Karpas-422 (cell line): ENCODE results near the gene CDC42EP4. TPM values are rescaled to one million over a fixed set of nuclear protein-coding genes. Genes with fewer than 3 reads are reported as not detected.

Experiments used
- DNase-seq: peaks from one replicate; pipeline ENCODE4 v3.0.0-alpha.2; 2015
- H2AFZ ChIP-seq: fragments of 200-600 bp; sonication (generic); 2 replicates; pipeline ENCODE4 v1.6.1; 2014; ENCODE audit warnings: antibody characterized with exemption, low read length, mixed read lengths
- H3K27ac ChIP-seq: fragments of 200-600 bp; sonication (generic); 2 replicates; pipeline ENCODE4 v1.5.1; 2014; ENCODE audit warnings: mild to moderate bottlenecking, low read length, moderate library complexity
- H3K27me3 ChIP-seq: fragments of 200-600 bp; sonication (generic); 2 replicates; pipeline ENCODE4 v1.6.1; 2014; ENCODE audit warnings: low read length, mixed read lengths
- H3K36me3 ChIP-seq: fragments of 200-600 bp; sonication (generic); 2 replicates; pipeline ENCODE4 v1.6.1; 2014; ENCODE audit warnings: low read length, mixed read lengths; ENCODE audit not compliant: insufficient read depth
- H3K4me1 ChIP-seq: fragments of 200-600 bp; sonication (generic); 2 replicates; pipeline ENCODE4 v1.6.1; 2014; ENCODE audit warnings: mild to moderate bottlenecking, low read length, mixed read lengths
- H3K4me2 ChIP-seq: fragments of 200-600 bp; sonication (generic); 2 replicates; pipeline ENCODE4 v1.6.1; 2014; ENCODE audit warnings: low read length, low read depth, mild to moderate bottlenecking; ENCODE audit not compliant: poor library complexity, severe bottlenecking
- H3K4me3 ChIP-seq: fragments of 200-600 bp; sonication (generic); 2 replicates; pipeline ENCODE4 v1.5.1; 2014; ENCODE audit warnings: mild to moderate bottlenecking, antibody characterized with exemption, low read length, mixed read lengths
- H3K79me2 ChIP-seq: fragments of 200-600 bp; sonication (generic); 2 replicates; pipeline ENCODE4 v1.6.1; 2014; ENCODE audit warnings: mild to moderate bottlenecking, low read length, mixed read lengths
- H3K9ac ChIP-seq: fragments of 200-600 bp; sonication (generic); 2 replicates; pipeline ENCODE4 v1.6.0; 2014; ENCODE audit warnings: low read length
- H3K9me2 ChIP-seq: fragments of 200-600 bp; sonication (generic), shearing (Covaris generic); replicated peaks from 2 replicates; pipeline ENCODE4 v1.6.0; 2014; ENCODE audit warnings: mild to moderate bottlenecking, low read length, moderate library complexity; ENCODE audit not compliant: insufficient read depth
- H3K9me3 ChIP-seq: fragments of 300-700, 200-600 bp; sonication (generic); 2 replicates; pipeline ENCODE4 v1.6.1; 2014; ENCODE audit warnings: low read length, mixed read lengths
- H4K20me1 ChIP-seq: fragments of 200-600 bp; sonication (generic); 2 replicates; pipeline ENCODE4 v1.6.1; 2014; ENCODE audit warnings: mild to moderate bottlenecking, antibody characterized with exemption, low read length, low read depth; ENCODE audit not compliant: insufficient read depth
- total RNA-seq: library from RNA; depleted of rRNA; stranded (reverse); fragments of >200 nt; shearing (Covaris generic); gene quantifications from 2 replicates; pipeline ENCODE4 v1.2.3, GENCODE V29; 2014; ENCODE audit warnings: low replicate concordance; rRNA removed

Gene CDC42EP4
- not detected in 2 replicates for total RNA-seq

GRCh38 chr17:73311781-73312641 is at the start of gene CDC42EP4:
Gene CDC42EP4, minus strand, starts transcription at chr17:73312001. Its CDS starts 25,501 bp downstream, at chr17:73286500.
- H3K36me3 ChIP-seq = no peaks in the 10 kb centered on the region
- no peaks in the 10 kb centered on the region for H4K20me1 ChIP-seq
- H3K27me3 ChIP-seq = no peaks in the 10 kb centered on the region
- no peak within 1 kb of the TSS for H3K27ac ChIP-seq
- no peak within 1 kb of the TSS for H3K9ac ChIP-seq
- DNase-seq = no peak
- no peak within 1 kb of the TSS for H3K4me3 ChIP-seq
- H3K4me1 ChIP-seq = peaks cover 6% of the 10 kb centered on the region
- H3K4me2 ChIP-seq = no peak within 1 kb of the TSS
- H2AFZ ChIP-seq = no peak within 1 kb of the TSS
- no peaks in the 10 kb centered on the region for H3K9me2 ChIP-seq
- H3K9me3 ChIP-seq = no peaks in the 10 kb centered on the region
- H3K79me2 ChIP-seq = no peaks in the 10 kb centered on the region

GRCh38 chr17:73360961-73361761 is 49.4 kb upstream of the CDC42EP4 start:
- H3K79me2 ChIP-seq = no peaks in the 10 kb centered on the region
- no peaks in the 10 kb centered on the region for H4K20me1 ChIP-seq

GRCh38 chr17:73359987-73360410 is 48.2 kb upstream of the CDC42EP4 start:
- Histone ChIP-seq H2AFZ (no peak overlapping the region), H3K27ac (no peak overlapping the region), H3K36me3 (no peaks in the 10 kb centered on the region), H3K9me3 (no peaks in the 10 kb centered on the region), H3K27me3 (no peaks in the 10 kb centered on the region), H4K20me1 (no peaks in the 10 kb centered on the region), H3K4me1 (peaks cover 9% of the 10 kb centered on the region), H3K4me3 (no peak overlapping the region), H3K9ac (no peak overlapping the region), H3K4me2 (no peak overlapping the region), H3K9me2 (no peaks in the 10 kb centered on the region), H3K79me2 (no peaks in the 10 kb centered on the region)
- no peak for DNase-seq

More at GRCh38 chr17:73360961-73361761, 49.4 kb upstream of the CDC42EP4 start:
- H3K27me3 ChIP-seq = no peaks in the 10 kb centered on the region
- H3K27ac ChIP-seq = no peak overlapping the region
- no peak for DNase-seq
- H2AFZ ChIP-seq = no peak overlapping the region
- no peaks in the 10 kb centered on the region for H3K36me3 ChIP-seq
- H3K4me2 ChIP-seq = no peak overlapping the region
- peaks cover 20% of the 10 kb centered on the region for H3K4me1 ChIP-seq
- H3K4me3 ChIP-seq = no peak overlapping the region
- H3K9ac ChIP-seq = no peak overlapping the region
- H3K9me2 ChIP-seq = no peaks in the 10 kb centered on the region
- H3K9me3 ChIP-seq = no peaks in the 10 kb centered on the region

GRCh38 chr17:73359352-73359751 is 47.6 kb upstream of the CDC42EP4 start:
- Histone ChIP-seq H3K27me3 (no peaks in the 10 kb centered on the region), H3K36me3 (no peaks in the 10 kb centered on the region), H3K9ac (no peak overlapping the region), H4K20me1 (no peaks in the 10 kb centered on the region), H3K4me2 (no peak overlapping the region), H3K9me2 (no peaks in the 10 kb centered on the region), H3K4me1 (peaks cover 7% of the 10 kb centered on the region), H3K4me3 (no peak overlapping the region), H3K27ac (no peak overlapping the region), H3K9me3 (no peaks in the 10 kb centered on the region), H3K79me2 (no peaks in the 10 kb centered on the region), H2AFZ (no peak overlapping the region)
- no peak for DNase-seq

- no peak for DNase-seq
- Histone ChIP-seq H3K27me3 (no peaks in the 10 kb centered on the region), H3K36me3 (no peaks in the 10 kb centered on the region), H3K27ac (no peak overlapping the region), H3K4me3 (no peak overlapping the region), H3K9me3 (no peaks in the 10 kb centered on the region), H3K4me1 (peaks cover 1% of the 10 kb centered on the region), H3K4me2 (no peak overlapping the region), H3K9ac (no peak overlapping the region), H3K79me2 (no peaks in the 10 kb centered on the region), H3K9me2 (no peaks in the 10 kb centered on the region), H2AFZ (no peak overlapping the region), H4K20me1 (no peaks in the 10 kb centered on the region)
Measured at GRCh38 chr17:73358668-73359067, 46.9 kb upstream of the CDC42EP4 start.

GRCh38 chr17:73357981-73358380 is 46.2 kb upstream of the CDC42EP4 start:
- no peaks in the 10 kb centered on the region for H4K20me1 ChIP-seq
- H3K4me2 ChIP-seq = no peak overlapping the region
- no peaks in the 10 kb centered on the region for H3K27me3 ChIP-seq
- no peak overlapping the region for H3K27ac ChIP-seq
- H3K4me1 ChIP-seq = no peaks in the 10 kb centered on the region
- no peak overlapping the region for H3K9ac ChIP-seq
- H3K36me3 ChIP-seq = no peaks in the 10 kb centered on the region
- H3K9me2 ChIP-seq = no peaks in the 10 kb centered on the region
- H3K9me3 ChIP-seq = no peaks in the 10 kb centered on the region
- DNase-seq = no peak
- no peak overlapping the region for H2AFZ ChIP-seq
- H3K79me2 ChIP-seq = no peaks in the 10 kb centered on the region
- H3K4me3 ChIP-seq = no peak overlapping the region

GRCh38 chr17:73357318-73357717 is 45.5 kb upstream of the CDC42EP4 start:
- Histone ChIP-seq H3K4me3 (no peak overlapping the region), H3K4me1 (no peaks in the 10 kb centered on the region), H2AFZ (no peak overlapping the region), H4K20me1 (no peaks in the 10 kb centered on the region), H3K27ac (no peak overlapping the region), H3K9me2 (no peaks in the 10 kb centered on the region), H3K79me2 (no peaks in the 10 kb centered on the region), H3K9me3 (no peaks in the 10 kb centered on the region), H3K27me3 (no peaks in the 10 kb centered on the region), H3K36me3 (no peaks in the 10 kb centered on the region), H3K4me2 (no peak overlapping the region), H3K9ac (no peak overlapping the region)
- DNase-seq = no peak

GRCh38 chr17:73356561-73357170 is 44.9 kb upstream of the CDC42EP4 start:
- Histone ChIP-seq H4K20me1 (no peaks in the 10 kb centered on the region), H3K9me3 (no peaks in the 10 kb centered on the region), H3K4me1 (no peaks in the 10 kb centered on the region), H3K4me3 (no peak overlapping the region), H3K36me3 (no peaks in the 10 kb centered on the region), H3K9ac (no peak overlapping the region), H2AFZ (no peak overlapping the region), H3K9me2 (no peaks in the 10 kb centered on the region), H3K79me2 (no peaks in the 10 kb centered on the region), H3K4me2 (no peak overlapping the region), H3K27me3 (no peaks in the 10 kb centered on the region), H3K27ac (no peak overlapping the region)
- no peak for DNase-seq
